HG03060 (cell line): ENCODE data around the gene FGF2.
"Not testable (repeated sequence)": the region's sequence is repeated elsewhere in the genome, so short reads cannot be mapped to it uniquely, and the experiment has no call there.

Source experiments
- ATAC-seq: cut with Tn5 transposase; IDR thresholded peaks from one replicate; pipeline ENCODE4 v1.9.1; 2021; ENCODE audit warnings: low read depth, moderate number of reproducible peaks; ENCODE audit not compliant: unreplicated experiment

FGF2 gene

DNA sequence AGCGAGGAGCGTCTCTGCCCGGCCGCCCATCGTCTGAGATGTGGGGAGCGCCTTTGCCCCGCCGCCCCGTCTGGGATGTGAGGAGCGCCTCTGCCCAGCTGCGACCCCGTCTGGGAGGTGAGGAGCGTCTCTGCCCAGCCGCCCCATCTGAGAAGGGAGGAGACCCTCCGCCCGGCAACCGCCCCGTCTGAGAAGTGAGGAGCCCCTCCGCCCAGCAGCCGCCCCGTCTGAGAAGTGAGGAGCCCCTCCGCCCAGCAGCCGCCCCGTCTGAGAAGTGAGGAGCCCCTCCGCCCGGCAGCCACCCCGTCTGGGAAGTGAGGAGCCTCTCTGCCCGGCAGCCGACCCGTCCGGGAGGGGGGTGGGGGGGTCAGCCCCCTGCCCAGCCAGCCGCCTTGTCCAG lies 14.8 kb upstream of the FGF2 start:
- ATAC-seq: not testable (repeated sequence)

DNA sequence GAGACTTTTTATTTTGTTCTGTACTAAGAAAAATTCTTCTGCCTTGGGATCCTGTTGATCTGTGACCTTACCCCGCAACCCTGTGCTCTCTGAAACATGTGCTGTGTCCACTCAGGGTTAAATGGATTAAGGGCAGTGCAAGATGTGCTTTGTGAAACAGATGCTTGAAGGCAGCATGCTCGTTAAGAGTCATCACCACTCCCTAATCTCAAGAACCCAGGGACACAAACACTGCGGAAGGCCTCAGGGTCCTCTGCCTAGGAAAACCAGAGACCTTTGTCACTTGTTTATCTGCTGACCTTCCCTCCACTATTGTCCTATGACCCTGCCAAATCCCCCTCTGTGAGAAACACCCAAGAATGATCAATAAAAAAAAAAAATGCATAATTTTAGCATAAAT lies 13.8 kb upstream of the FGF2 start:
- ATAC-seq: not testable (repeated sequence)

GRCh38 chr4:122814426-122814825 lies 12.2 kb upstream of the FGF2 start:
- peak; percentile 98 for ATAC-seq

- no peak for ATAC-seq
Measured at GRCh38 chr4:122815248-122815647, 11.4 kb upstream of the FGF2 start.

- no peak for ATAC-seq
Measured at GRCh38 chr4:122816476-122816875, 10.2 kb upstream of the FGF2 start.

GRCh38 chr4:122819708-122820449 lies 6.8 kb upstream of the FGF2 start:
- no peak for ATAC-seq

DNA sequence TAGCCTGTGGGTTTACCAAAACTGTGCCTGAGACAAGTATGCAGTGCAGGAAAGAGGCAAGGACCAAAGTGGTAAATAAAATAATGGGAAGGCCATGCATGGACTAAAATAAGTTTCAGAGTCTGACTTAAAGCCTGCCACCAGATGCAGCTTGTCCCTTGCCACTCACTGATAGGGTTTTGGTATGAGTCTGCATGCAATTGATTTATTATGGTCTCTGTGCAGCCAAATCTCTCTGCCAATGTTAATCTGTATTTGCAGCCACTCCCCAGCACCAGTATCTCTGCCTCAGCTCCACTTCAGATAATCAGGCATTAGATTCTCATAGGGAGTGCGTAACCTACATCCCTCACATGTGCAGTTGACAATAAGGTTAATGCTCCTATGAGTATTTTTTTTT lies 5.5 kb upstream of the FGF2 start:
- no peak for ATAC-seq

GRCh38 chr4:122822466-122822865 lies 4.2 kb upstream of the FGF2 start:
- ATAC-seq: no peak

DNA sequence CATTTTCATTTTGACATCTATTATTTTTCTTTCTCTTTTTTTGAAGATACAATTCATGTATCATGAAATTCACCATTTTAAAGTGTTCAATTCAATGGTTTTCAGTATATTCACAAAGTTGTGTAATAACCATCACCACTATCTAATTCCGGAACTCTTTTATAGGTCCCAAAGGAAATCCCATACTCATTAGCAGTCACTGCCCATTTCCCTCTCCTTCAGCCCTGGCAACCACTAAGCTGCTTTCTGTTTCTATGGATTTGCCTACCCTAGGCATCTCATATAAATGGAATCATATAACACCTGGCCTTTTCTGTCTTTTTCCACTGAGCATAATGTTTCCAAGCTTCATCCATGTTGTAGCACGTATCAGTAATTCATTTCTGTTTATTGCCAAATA lies 3.2 kb upstream of the FGF2 start:
- ATAC-seq: no peak

GRCh38 chr4:122824616-122825015 lies 2.0 kb upstream of the FGF2 start:
- ATAC-seq: no peak

DNA sequence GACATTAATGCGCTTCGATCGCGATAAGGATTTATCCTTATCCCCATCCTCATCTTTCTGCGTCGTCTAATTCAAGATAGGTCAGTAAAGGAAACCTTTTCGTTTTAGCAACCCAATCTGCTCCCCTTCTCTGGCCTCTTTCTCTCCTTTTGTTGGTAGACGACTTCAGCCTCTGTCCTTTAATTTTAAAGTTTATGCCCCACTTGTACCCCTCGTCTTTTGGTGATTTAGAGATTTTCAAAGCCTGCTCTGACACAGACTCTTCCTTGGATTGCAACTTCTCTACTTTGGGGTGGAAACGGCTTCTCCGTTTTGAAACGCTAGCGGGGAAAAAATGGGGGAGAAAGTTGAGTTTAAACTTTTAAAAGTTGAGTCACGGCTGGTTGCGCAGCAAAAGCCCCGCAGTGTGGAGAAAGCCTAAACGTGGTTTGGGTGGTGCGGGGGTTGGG lies 528 bp upstream of the FGF2 start:
- no peak for ATAC-seq

GRCh38 chr4:122827258-122827878 lies 737 bp downstream of the FGF2 start:
- peak; percentile 21 for ATAC-seq

DNA sequence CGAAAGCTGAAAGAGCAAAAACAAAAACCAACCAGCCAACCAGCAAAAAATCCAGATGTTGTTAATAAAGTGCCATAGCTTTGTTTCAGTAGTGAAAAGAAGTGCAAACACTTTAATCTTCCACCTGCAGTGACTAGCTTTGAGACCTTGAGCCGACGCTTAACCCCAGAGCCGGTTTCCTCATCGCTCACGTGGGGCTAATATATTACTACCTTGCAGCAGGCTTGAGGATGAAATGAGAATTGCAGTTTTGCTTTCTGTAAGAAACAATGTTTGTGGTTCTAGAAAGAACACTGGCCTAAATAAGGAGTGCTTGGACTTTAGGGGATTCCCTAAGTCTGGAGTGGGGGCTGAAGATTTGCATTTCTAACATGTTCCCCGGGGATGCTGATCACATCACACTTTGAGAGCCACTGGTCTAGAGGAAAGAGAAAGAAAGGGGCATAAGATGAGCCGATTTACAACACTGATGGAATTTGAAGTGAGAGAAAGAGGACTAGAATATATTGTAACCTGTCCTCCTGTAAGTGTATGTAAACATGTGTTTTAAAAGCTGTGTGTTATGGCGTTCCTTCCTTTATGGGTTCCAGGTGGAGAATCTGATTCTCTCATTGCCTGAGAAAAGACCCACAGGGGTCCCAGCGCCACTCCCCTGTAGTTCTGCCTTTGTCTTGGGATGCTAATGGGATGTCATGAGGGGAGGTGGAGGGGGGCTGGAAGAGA lies 1.4 kb downstream of the FGF2 start:
- peak; percentile 91 for ATAC-seq

- no peak for ATAC-seq
Measured at GRCh38 chr4:122830426-122831095, 3.9 kb downstream of the FGF2 start.

- ATAC-seq: no peak
Measured at GRCh38 chr4:122831515-122832196, 5.0 kb downstream of the FGF2 start.

DNA sequence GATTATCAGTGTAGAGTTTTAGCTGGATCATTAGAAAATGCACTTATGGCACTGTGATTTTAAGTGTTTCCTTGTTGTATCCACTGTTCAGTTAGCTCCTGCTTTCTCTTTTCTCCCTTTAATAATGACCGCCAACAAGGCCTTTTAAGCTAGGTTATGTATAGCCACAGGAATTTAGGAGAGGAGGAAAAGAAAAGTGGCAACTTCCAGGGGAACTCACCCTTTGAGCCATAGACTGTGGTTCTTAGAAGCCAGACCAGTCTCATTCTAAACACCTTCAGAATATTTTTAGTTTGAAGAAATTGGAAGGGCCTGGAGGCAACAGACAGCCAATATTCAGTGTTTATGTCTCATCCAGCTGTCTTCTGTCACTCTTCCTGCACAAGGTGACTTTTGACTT lies 6.1 kb downstream of the FGF2 start:
- ATAC-seq: no peak

DNA sequence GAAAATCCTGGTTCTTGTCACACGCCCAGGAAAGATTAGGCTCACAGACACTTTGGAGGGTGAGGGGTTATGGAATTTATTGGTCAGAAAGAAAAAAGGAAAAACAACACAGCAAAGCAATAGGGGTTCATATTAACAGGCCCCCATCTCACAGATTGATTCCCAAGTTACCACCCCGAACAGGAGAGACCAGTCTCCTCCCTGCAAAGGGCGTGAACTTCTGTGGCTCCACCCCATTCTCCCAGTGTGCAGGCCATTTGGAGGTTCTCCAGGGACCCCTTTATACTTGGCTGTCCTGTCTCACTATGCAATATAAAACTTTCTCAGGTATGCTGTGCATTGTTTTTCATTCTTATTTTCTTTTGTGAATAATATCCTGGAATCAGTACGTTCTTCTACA lies 7.4 kb downstream of the FGF2 start:
- no peak for ATAC-seq

DNA sequence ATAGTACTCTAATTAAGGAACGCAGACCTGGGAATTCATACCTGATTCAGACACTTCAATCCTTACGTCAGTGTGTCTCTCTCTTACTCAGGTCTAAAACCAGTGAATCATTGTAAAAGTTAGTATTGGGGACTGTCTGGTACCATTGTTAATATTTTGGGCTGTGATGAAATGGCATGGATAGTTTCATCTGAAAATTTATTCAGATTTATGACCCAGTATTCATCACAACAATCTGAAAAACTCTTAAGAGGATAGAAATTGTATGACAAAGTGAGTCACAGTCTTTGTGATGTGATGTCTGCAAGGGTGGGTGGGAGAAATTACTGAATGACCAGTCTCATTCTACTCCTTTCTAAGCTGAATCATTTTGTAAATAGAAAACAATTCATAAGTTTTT lies 10.3 kb downstream of the FGF2 start:
- no peak for ATAC-seq

DNA sequence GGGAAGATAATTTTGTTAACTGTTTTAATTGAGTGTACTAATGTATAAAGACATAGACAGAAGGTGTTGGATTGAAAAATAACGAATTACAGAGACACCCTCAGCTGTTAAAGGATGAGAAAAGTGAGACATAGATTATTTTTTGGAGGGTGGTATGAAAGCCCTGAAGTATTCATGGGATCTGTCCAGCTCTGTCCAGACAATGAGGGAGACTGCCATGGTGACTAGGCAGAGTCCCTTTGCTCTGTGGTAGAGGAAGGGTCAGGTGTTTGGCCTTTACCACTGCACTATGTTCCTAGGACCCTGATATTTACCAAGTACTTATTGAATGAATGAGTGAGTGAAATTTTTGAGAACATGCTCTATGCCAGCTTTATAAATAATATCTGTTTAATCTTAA lies 11.4 kb downstream of the FGF2 start:
- ATAC-seq: no peak

DNA sequence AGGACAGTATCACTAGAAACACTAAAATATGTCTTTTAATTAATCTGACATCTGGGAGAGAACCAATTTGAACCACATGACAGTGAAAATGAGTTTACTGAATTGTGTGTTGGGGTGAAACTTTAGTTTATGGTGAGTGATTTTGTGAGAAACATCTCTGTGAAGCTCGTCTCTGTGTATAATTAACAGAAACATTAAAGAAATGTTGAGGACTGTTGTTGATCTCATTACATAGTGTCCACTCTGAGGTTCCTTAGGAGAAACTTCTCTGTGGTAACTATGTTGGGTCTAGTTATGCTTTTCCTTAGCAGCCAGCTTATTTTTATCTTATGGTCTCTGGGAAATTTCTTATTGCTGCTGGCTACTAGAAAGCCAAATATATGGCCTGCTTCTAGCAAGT lies 15.8 kb downstream of the FGF2 start:
- ATAC-seq: no peak
